Measurements from ENCODE around the gene NCK2.

Gene NCK2

DNA sequence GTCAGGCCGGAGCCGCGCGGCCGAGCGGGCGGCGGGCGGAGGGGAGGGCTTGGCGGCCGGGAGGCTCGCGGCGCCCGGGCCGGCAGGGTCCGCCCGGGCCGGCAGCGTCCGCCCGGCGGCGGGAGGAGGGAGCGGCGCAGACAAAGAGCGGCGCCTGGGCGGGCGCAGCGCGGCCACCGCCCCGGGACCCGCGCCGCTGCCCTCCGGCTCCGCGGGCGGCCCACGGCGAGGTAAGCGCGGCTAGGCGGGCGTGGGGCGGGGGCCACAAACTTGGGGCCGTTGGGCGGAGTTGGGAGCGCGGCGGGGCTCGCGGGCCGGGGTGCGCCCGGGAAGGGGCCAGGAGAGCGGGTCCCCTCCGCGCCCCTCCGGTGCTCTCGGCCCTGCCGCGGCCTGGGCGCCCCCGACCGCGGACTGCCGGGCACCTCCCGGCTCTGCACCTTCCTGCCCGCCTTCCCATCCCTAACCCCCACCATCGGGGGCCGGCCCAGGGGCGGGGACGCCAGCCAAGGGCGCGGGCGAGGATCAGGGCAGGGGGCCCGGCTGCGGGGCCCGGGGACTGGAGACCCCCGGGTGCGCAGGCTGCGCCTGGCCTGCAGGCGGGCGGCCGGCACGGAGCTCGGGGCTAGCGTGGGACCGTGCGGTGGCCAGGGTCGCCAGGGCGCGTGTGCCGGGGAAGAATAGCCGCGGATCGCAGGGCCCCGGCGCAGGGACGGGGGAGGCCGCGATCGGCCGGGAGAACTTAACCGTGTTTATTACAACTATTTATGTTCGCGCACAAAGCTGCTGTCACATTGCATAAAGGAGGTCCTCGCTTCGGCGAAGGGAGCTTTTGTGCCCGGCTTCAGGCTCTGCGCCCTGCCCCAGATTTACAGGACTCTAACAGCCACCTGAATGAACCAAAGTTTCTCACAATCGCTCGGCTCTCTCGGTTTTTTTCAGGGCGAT lies at the start of gene NCK2:
Gene NCK2, plus strand, starts transcription at position 4 of the 945 bp plus-strand sequence. CDS start 110,152 bp downstream, outside the sequence.
- DNase-seq (ENCODE audit: low spot score) = peak; percentile 39

DNA sequence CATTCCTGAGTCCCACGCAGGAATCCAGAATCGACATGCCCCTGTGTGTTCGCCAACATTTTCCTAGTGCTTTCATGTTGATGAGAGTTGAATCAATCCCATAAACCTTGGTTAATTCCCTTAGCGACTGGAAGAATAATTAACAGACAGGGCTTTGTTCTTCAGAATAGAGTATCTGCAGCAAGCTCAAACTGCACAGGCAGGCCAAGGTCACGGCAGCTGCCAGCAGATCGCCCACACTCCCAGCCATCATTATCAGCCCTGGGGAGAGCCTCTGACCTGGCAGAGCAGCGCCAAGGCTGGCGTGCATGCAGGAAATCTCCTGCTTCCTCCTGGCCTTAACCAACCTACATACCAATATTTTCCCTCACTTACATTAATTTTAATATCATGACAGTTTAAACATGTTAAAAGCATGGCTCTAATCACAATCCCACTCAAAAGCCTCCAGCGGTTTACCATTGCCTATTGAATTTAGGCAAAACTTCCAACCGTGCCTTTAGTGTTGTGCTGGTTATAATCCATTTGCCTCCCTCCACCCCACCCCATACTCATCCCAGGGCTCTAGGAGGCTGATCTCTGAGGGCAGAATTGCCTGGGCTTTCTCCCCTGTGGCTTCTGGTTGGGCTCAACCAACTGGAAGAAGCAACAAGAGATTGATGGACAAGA lies 46.8 kb upstream of the NCK2 start:
- no peak for DNase-seq (ENCODE audit: low spot score)

- DNase-seq (ENCODE audit: low spot score) = no peak
These were observed 45.9 kb upstream of the NCK2 start for GRCh38 chr2:105698820-105699219.

GRCh38 chr2:105701042-105701441 lies 43.7 kb upstream of the NCK2 start:
- no peak for DNase-seq (ENCODE audit: low spot score)

- DNase-seq (ENCODE audit: low spot score) = no peak
These were observed 36.0 kb upstream of the NCK2 start for GRCh38 chr2:105708697-105709096.

DNA sequence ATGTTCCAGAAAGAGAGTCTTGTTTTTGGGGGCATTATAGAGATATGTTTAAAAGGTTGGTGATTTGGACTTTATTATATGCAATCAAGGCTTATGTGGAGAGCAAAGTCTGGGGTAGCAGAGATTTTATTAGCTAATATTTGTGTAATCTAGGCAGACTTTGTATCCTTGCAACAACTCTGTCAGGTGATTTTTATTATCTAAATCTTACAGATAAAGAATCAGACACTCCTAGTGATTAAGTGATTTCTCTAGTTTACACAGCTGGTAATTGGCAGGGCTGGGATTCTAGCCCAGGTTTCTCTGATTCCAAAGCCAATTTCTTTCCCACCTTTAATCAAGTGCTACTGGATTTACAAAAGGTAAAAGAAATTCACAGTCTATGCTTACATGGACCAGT lies 33.3 kb upstream of the NCK2 start:
- DNase-seq (ENCODE audit: low spot score) = no peak

DNA sequence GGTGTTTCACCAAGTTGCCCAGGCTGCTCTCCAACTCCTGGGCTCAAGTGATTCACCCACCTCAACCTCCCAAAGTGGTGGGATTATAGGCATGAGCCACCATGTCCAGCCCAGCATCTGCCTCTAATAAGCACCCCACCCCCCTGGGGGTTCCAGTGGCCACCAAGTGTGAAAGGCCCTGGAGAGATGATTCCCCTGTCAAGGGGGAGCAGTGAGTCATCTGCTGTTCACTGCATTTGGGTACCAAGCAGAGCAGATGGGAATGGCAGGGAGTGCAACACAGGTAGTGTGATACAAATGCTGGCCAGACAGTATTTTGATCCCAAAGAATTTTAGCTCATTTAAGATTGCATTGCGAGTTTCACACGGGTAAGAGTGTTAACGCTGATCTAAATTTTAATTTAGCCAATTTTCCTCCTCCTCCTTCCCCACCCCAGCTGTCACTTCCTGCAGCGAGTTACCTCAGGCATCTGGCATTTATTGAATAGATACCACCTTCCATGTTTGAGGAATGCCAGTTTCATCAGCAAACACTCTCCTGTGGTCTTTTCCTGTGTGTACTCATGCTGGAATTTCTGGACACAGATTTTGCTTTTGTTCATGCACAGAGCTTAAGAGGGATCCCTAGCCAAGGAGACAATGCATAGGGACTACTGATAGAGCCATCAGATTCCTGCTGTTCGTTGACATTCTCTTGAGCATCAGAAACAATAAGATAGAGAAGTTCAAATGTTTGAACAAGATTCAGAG lies 32.4 kb upstream of the NCK2 start:
- DNase-seq (ENCODE audit: low spot score) = peak; percentile 82

GRCh38 chr2:105712981-105713596 lies 31.6 kb upstream of the NCK2 start:
- peak; percentile 72 for DNase-seq (ENCODE audit: low spot score)

DNA sequence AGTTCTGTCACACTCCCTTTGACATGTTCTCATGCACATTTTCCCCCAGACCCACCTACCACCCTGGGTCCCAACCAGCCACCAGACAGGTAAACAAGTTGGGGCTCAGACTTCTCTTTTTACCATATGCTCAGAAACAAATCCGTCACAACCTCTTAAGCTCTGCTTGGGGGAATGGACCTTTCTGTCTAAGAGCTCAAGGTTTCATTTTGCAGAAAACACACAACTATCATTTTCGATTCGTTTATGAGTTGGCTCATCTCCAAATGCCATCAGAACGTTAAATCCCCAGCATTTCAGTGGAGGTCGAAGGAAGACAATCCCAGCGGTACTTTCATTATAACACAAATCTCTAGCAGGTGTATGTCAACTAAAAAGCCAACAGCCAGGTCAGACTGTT lies 30.6 kb upstream of the NCK2 start:
- DNase-seq (ENCODE audit: low spot score) = no peak

DNA sequence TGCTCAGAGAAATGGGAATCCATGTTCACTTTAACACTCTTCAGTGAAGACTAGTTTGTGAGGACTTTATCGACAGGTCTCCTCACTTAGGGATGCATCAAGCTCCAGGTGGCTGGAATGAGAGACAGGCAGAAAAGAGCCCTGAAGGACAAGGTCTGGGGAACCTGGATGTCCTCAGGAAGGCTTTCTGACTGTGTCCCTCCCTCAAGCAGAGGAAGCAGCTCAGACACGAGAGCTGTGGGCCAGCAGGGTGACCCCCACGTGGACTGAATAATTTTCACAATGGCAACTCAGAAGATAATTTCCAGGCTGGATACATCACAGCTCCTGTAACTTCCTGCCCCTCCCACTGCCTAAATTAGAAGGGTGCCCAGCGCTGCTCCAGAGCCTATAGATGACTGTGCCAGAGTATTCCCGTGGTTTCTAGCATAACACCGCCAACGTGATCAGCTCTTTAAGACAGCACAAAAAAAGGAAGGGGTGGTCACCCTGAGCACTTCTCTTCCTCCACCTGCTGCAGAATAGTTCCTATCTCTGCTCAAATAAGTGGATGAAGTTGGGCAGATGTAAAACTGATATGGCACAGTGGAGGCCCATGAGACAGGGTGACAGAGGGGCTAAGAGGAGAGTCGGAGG lies 25.7 kb upstream of the NCK2 start:
- no peak for DNase-seq (ENCODE audit: low spot score)

- DNase-seq (ENCODE audit: low spot score) = no peak
These were observed 22.7 kb upstream of the NCK2 start for GRCh38 chr2:105721991-105722511.

- DNase-seq (ENCODE audit: low spot score) = no peak
These were observed 21.9 kb upstream of the NCK2 start for GRCh38 chr2:105722726-105723297.

- DNase-seq (ENCODE audit: low spot score) = no peak
These were observed 21.3 kb upstream of the NCK2 start for GRCh38 chr2:105723431-105723830.

- no peak for DNase-seq (ENCODE audit: low spot score)
These were observed 19.3 kb upstream of the NCK2 start for GRCh38 chr2:105725388-105725787.

- no peak for DNase-seq (ENCODE audit: low spot score)
These were observed 14.5 kb upstream of the NCK2 start for GRCh38 chr2:105730170-105730569.

DNA sequence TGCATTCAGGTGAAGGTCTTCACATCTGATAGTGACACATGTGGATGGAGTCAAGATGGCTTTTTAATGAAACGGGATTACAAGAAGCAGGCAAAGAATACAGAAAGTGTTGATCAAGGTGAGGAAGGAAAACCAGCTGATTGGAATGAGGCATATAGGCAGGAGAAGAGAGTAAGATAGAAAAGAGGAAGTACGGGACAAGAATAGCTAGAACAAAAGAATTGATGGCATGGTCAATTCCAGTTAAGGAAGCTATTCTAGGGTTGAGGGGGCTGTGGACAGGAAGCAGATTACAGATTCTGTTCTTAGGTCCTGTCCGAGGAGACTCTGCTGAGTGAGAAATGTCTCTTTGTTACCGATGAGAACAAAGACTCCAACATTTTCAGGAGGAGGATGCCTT lies 13.2 kb upstream of the NCK2 start:
- DNase-seq (ENCODE audit: low spot score) = no peak

DNA sequence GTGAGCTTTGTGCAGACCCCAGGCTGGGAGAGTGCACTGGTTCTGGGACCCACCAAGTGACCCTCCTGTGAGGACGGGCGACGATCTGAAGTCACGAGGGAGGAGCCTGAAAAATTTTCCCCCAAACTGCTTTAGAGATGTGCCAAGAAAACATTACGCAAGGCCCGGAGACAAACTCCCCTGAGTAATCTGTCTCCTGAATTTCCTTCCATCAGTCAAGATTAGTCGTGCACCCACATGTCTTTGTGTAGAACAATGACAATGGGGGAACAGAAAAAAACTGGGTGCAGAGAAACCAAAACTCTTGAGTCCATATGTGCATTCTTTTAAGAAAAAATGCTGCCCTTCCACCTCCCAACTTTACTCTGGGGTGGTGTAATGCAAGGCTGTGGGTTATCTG lies 12.6 kb upstream of the NCK2 start:
- DNase-seq (ENCODE audit: low spot score) = no peak

GRCh38 chr2:105732955-105733607 lies 11.6 kb upstream of the NCK2 start:
- no peak for DNase-seq (ENCODE audit: low spot score)

DNA sequence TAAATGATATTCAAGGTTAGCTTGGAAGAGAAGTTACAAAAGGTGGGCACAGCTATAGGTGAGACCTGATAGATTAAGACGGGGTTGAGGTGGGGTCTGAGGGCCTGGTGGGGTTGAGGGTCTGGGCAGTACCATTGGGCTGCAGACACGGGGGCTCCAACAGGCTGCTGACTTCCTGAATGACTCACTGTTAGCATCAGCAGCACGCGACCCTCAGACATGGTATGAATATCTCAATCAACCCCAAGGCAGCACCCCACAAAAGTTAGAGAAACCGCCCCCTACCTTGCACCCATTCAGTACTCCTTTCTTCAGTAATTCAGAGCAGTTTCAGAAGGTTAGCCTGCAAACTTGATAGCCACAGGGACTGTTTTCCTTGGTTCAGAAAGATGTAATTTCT lies 10.8 kb upstream of the NCK2 start:
- DNase-seq (ENCODE audit: low spot score) = no peak

DNA sequence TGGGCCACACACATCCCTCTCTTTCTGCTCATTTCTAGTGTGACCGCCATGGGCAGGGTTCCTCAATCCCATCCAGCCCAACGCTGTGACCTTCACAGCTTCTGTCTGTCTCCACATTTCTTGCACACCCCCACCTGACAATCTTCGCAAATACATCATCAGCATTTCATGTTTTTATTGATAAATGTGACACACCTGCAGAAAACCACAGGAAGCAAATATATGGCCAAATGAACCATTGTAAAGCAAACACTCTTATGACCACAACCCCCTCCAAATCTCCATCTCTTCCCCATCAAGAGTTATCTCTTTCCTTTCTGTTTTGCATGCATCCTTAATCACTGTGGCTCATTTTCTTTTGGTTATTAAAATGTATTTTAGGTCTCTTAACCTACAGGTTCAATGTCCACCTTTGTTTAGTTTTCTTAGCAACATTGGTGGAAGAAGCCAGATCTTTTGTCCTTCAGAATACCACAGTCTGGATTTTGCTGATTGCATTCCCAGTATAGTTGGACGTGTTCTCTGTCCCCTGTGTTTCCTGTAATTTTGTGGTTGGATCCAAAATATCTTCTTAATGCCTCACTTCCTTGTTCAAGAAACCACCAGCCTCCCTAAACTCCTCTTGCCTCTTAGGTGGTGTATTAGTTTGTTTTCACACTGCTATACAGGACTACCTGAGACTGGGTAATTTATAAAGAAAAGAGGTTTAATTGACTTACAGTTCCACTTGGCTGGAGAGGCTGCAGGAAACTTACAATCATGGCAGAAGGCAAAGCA lies 9.8 kb upstream of the NCK2 start:
- peak; percentile 91 for DNase-seq (ENCODE audit: low spot score)
